ENCODE data around the gene IFI30.
A peak's percentile ranks its signal among the peaks of the same experiment; 100 is the strongest.

The IFI30 gene

DNA sequence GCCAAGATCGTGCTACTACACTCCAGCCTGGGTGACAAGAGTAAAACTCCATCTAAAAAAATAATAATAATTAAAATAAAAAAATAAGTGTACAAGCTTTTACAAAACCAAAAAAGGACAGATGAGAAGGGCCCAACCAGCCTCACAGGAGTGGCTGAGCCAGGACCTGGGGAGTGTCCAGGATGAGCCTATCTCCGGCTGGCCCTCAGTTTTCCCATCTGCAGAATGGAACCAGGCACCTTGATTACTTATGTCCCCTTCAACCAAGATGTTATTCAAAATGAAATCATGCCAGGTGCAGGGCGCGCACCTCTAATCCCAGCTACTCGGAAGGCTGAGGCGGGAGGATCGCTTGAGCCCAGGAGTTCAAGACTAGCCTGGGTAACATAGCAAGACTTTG is 9.5 kb upstream of the IFI30 start:
- no peak overlapping the region for H3K4me3 ChIP-seq (ENCODE audit: low read length)
- H3K27me3 ChIP-seq (ENCODE audit: control insufficient read depth, insufficient read depth, low read length): no peaks in the 10 kb centered on the region
- no peak overlapping the region for H3K9ac ChIP-seq (ENCODE audit: low read length)
- no peaks in the 10 kb centered on the region for H3K4me1 ChIP-seq (ENCODE audit: control insufficient read depth, low read depth, low read length)
- peaks cover 26% of the 10 kb centered on the region for H3K36me3 ChIP-seq (ENCODE audit: control insufficient read depth, low read depth, low read length)
- no peaks in the 10 kb centered on the region for H3K9me3 ChIP-seq (ENCODE audit: control insufficient read depth, low read depth, low read length)
- H3K27ac ChIP-seq (ENCODE audit: low read length): no peak overlapping the region

DNA sequence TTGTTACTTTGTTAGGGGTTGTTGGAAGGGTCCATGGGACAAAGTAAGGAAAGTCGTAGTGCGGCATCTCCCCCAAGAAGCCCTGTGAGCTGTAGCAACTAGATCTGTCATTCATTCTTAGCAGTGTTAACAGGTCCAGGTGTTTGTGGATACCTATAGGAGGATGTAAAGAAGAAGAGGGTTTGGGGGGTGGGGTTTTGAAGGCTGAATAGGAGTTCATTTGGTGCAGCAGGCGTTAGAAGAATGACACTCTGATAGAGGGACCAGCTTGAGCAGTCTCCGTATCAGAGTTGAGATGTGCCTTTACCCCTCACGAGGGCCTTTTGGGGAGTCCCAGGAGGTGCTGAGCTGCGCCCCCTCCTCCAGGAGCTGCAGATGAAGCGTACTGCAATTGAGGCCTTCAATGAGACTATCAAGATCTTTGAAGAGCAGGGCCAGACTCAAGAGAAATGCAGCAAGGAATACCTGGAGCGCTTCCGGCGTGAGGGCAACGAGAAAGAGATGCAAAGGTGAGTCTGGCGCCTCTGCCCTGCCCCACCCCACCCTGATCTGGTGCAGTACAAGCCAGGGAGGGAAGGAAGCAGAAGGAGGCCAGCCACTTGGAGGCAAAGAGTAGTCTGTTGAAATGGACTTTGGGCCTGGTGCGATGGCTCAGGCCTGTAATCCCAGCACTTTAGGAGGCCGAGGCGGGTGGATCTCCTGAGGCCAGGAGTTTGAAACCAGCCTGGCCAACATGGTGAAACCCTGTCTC is 7.6 kb upstream of the IFI30 start:
- H3K36me3 ChIP-seq (ENCODE audit: control insufficient read depth, low read depth, low read length): peaks cover 26% of the 10 kb centered on the region
- H3K27ac ChIP-seq (ENCODE audit: low read length): no peak overlapping the region
- no peaks in the 10 kb centered on the region for H3K27me3 ChIP-seq (ENCODE audit: control insufficient read depth, insufficient read depth, low read length)
- no peak overlapping the region for H3K9ac ChIP-seq (ENCODE audit: low read length)
- no peaks in the 10 kb centered on the region for H3K4me1 ChIP-seq (ENCODE audit: control insufficient read depth, low read depth, low read length)
- H3K4me3 ChIP-seq (ENCODE audit: low read length): no peak overlapping the region
- H3K9me3 ChIP-seq (ENCODE audit: control insufficient read depth, low read depth, low read length): no peaks in the 10 kb centered on the region

DNA sequence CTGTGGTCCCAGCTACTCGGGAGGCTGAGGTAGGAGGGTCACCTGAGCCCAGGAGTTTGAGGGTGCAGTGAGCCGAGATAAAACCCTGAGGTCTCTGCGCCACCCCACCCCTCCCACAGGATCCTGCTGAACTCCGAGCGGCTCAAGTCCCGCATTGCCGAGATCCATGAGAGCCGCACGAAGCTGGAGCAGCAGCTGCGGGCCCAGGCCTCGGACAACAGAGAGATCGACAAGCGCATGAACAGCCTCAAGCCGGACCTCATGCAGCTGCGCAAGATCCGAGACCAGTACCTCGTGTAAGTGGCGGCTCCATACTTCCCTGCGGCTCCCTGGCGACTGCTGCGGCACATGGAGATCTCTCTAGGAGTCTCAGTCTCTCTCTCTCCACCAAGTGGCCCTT is 6.6 kb upstream of the IFI30 start:
- Histone ChIP-seq H3K27ac (ENCODE audit: low read length) (no peak overlapping the region), H3K9ac (ENCODE audit: low read length) (no peak overlapping the region), H3K36me3 (ENCODE audit: control insufficient read depth, low read depth, low read length) (peaks cover 26% of the 10 kb centered on the region), H3K4me1 (ENCODE audit: control insufficient read depth, low read depth, low read length) (no peaks in the 10 kb centered on the region), H3K4me3 (ENCODE audit: low read length) (no peak overlapping the region), H3K9me3 (ENCODE audit: control insufficient read depth, low read depth, low read length) (no peaks in the 10 kb centered on the region), H3K27me3 (ENCODE audit: control insufficient read depth, insufficient read depth, low read length) (no peaks in the 10 kb centered on the region)

DNA sequence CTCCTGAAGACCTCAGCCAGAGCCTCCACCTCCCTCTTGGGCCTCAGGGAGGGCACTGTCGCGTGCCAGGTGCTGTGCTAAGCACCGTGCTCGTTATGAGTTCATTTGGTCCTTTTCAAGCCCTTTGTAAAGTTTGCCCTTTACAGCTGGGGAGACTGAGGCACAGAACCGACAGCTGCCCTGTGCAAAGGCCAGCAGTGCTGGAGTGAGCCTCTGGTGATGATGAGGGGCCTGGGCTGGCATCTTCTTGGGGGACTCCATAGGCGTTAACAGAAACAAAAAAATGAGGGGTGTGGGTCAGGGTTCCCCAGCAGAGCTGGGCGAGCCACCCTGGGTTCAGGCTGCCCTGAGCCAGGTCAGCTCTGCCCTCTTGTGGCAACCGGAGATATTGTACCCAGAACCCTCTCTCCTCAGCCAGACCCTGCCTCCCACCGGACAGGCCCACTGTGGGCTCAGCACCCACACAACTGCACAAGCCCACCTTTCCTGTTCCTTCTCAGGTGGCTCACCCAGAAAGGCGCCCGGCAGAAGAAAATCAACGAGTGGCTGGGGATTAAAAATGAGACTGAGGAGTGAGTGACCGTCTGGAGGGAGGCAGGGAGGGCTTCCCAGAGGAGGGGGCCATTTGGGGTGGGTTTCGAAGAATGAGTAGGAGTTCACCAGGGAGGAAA is 5.5 kb upstream of the IFI30 start:
- Histone ChIP-seq H3K9me3 (ENCODE audit: control insufficient read depth, low read depth, low read length) (no peaks in the 10 kb centered on the region), H3K27me3 (ENCODE audit: control insufficient read depth, insufficient read depth, low read length) (no peaks in the 10 kb centered on the region), H3K9ac (ENCODE audit: low read length) (no peak overlapping the region), H3K4me1 (ENCODE audit: control insufficient read depth, low read depth, low read length) (no peaks in the 10 kb centered on the region), H3K36me3 (ENCODE audit: control insufficient read depth, low read depth, low read length) (peaks cover 22% of the 10 kb centered on the region), H3K4me3 (ENCODE audit: low read length) (no peak overlapping the region), H3K27ac (ENCODE audit: low read length) (no peak overlapping the region)

DNA sequence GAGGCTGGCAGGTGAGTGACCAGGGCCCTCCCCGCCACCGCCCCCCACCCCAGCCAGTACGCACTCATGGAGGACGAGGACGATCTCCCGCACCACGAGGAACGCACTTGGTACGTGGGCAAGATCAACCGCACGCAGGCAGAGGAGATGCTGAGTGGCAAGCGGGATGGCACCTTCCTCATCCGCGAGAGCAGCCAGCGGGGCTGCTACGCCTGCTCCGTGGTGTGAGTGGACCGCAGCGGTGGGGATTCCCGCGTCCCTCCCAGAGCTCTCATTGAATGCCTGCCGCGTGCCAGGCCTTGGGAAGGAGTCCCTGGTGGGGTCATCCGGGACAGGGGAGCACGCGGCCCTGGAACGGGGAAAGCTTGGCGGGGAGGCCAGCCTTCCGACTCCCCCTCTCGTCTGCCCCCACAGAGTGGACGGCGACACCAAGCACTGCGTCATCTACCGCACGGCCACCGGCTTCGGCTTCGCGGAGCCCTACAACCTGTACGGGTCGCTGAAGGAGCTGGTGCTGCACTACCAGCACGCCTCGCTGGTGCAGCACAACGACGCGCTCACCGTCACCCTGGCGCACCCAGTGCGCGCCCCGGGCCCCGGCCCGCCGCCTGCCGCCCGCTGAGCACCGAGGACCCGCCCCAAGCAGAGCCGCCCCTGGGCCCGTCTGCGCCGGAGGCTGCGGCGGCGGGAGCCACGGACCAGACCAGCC is 4.8 kb upstream of the IFI30 start:
- Histone ChIP-seq H3K4me3 (ENCODE audit: low read length) (no peak overlapping the region), H3K4me1 (ENCODE audit: control insufficient read depth, low read depth, low read length) (no peaks in the 10 kb centered on the region), H3K9ac (ENCODE audit: low read length) (no peak overlapping the region), H3K9me3 (ENCODE audit: control insufficient read depth, low read depth, low read length) (no peaks in the 10 kb centered on the region), H3K36me3 (ENCODE audit: control insufficient read depth, low read depth, low read length) (peaks cover 16% of the 10 kb centered on the region), H3K27ac (ENCODE audit: low read length) (no peak overlapping the region), H3K27me3 (ENCODE audit: control insufficient read depth, insufficient read depth, low read length) (peaks cover 3% of the 10 kb centered on the region)

DNA sequence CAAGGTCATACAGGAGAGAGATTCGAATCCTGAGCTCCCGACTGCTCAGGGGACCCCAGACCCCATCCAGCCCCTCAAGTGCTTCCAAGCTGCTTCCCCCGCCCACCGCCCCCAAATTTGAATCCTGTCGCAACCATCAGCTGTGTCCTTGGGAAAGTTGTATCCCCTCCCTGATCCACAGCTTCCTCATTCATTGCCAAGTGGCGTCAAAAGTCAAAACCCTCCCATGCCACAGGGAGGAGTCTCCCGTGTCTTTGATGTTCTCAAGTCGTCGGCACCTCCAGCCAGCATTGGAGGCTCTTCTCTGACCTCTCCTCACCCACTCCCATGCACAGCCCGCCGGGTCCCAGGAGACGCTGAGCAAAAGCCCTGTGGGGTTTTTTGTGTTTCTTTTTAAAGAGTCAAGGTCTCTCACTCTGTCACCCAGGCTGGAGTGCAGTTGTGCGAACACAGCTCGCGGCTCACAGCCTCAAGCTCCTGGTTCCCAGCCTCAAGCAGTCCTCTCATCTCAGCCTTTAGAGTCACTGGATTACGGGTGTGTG is 2.8 kb upstream of the IFI30 start:
- no peak overlapping the region for H3K27ac ChIP-seq (ENCODE audit: low read length)
- H3K4me3 ChIP-seq (ENCODE audit: low read length): no peak overlapping the region
- H3K27me3 ChIP-seq (ENCODE audit: control insufficient read depth, insufficient read depth, low read length): peaks cover 20% of the 10 kb centered on the region
- no peaks in the 10 kb centered on the region for H3K4me1 ChIP-seq (ENCODE audit: control insufficient read depth, low read depth, low read length)
- peaks cover 13% of the 10 kb centered on the region for H3K36me3 ChIP-seq (ENCODE audit: control insufficient read depth, low read depth, low read length)
- H3K9ac ChIP-seq (ENCODE audit: low read length): no peak overlapping the region
- no peaks in the 10 kb centered on the region for H3K9me3 ChIP-seq (ENCODE audit: control insufficient read depth, low read depth, low read length)

DNA sequence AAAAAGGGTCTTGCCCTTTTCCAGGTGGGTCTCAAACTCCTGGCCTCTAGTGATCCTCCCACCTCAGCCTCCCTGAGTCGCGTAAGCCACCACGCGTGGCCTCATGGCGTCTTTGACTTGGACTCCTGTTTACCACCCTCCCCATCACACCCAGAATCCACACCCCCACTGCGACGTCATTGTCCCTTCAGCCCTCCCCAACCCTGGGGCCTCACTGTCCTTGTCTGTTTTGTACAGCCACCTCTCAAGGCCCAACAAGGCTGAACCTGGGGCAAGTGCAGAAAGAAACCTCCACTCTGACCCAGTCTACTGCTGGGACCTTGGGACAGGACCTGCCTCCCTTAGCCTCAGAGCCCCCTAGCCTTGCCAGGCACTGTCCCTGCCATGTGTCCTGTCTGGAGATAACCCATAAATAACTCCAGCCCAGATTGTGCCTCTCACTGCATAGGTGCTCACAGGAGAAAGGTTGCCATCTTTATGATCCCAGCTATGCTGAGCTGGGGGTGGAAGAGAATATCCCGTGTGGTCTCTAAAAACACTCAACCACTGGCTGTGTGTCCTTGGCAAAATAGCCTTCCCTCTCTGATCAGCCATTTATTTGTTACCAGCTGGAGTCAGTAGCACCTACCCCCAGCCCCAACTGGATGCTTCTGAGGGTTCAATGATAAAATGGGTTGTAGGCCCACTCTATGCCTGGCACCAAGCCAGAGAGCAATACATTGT is 1.8 kb upstream of the IFI30 start:
- Histone ChIP-seq H3K9ac (ENCODE audit: low read length) (no peak overlapping the region), H3K4me1 (ENCODE audit: control insufficient read depth, low read depth, low read length) (no peaks in the 10 kb centered on the region), H3K9me3 (ENCODE audit: control insufficient read depth, low read depth, low read length) (no peaks in the 10 kb centered on the region), H3K27ac (ENCODE audit: low read length) (no peak overlapping the region), H3K36me3 (ENCODE audit: control insufficient read depth, low read depth, low read length) (peaks cover 9% of the 10 kb centered on the region), H3K27me3 (ENCODE audit: control insufficient read depth, insufficient read depth, low read length) (peaks cover 20% of the 10 kb centered on the region), H3K4me3 (ENCODE audit: low read length) (no peak overlapping the region)

DNA sequence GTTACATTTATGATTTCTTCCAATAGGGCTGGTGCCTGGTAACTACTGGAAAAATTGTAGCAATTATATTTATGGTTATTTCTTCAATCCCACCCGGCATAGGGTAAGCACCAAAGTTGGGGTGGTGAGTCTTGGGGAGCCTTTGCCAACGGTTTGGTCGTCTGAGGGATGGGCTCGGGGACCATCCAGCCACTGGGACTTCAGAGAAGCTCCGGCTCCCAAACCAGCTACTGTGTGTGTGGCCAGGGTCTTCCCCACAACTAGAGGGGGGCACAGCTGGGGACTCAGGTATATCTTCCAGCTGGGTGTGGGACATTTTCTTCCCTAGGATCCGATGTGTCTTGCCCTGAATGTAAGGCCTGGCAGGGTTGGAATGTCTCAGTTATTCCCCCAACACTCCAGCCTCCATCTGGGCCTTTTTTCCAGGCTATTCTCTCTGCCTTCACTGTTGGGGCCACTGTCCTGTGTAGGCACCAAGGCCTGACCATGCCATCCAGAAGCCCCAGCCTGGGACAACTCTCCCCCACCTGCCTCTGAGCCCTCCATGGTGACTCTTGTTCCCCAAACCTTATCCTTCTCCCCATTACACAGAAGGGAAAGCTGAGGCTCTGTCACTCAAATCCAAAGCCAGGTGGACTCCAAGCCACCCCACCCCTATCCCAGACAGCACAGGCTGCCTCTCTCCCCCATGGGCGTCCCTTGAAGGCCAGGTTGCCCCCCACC is 1.1 kb upstream of the IFI30 start:
- H3K4me1 ChIP-seq (ENCODE audit: control insufficient read depth, low read depth, low read length): no peaks in the 10 kb centered on the region
- H3K4me3 ChIP-seq (ENCODE audit: low read length): no peak overlapping the region
- H3K9me3 ChIP-seq (ENCODE audit: control insufficient read depth, low read depth, low read length): no peaks in the 10 kb centered on the region
- H3K9ac ChIP-seq (ENCODE audit: low read length): no peak overlapping the region
- peaks cover 20% of the 10 kb centered on the region for H3K27me3 ChIP-seq (ENCODE audit: control insufficient read depth, insufficient read depth, low read length)
- H3K36me3 ChIP-seq (ENCODE audit: control insufficient read depth, low read depth, low read length): peaks cover 2% of the 10 kb centered on the region
- H3K27ac ChIP-seq (ENCODE audit: low read length): no peak overlapping the region

DNA sequence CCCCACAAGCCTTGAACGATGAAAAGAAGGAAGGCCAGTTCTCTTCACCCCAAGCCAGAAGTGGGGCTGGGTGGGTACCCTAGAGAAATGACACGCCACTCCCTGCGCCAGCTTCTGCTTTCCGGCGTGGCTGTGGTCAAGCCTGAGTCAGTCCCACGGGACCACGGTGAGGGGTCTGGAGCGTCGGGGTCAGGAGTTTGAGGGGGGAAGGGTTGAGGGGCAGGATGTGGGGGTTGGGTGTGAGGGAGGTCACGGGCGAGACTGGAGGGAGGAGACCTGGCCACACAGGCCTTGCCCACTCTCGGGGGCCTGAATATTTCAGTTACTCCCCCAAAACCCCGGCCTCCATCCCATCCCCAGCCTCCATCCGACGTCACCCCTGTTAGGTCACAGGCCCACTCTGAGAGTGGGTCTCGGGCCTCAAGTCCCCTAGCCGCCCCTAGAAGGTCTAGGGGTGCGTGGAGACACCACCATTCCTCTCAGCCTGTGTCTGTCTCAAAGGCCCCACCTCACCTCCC is 500 bp upstream of the IFI30 start:
- Histone ChIP-seq H3K9ac (ENCODE audit: low read length) (peak overlapping the region; percentile 12), H3K27me3 (ENCODE audit: control insufficient read depth, insufficient read depth, low read length) (peaks cover 20% of the 10 kb centered on the region), H3K27ac (ENCODE audit: low read length) (no peak overlapping the region), H3K4me3 (ENCODE audit: low read length) (peak overlapping the region; percentile 66), H3K36me3 (ENCODE audit: control insufficient read depth, low read depth, low read length) (no peaks in the 10 kb centered on the region), H3K4me1 (ENCODE audit: control insufficient read depth, low read depth, low read length) (no peaks in the 10 kb centered on the region), H3K9me3 (ENCODE audit: control insufficient read depth, low read depth, low read length) (no peaks in the 10 kb centered on the region)

DNA sequence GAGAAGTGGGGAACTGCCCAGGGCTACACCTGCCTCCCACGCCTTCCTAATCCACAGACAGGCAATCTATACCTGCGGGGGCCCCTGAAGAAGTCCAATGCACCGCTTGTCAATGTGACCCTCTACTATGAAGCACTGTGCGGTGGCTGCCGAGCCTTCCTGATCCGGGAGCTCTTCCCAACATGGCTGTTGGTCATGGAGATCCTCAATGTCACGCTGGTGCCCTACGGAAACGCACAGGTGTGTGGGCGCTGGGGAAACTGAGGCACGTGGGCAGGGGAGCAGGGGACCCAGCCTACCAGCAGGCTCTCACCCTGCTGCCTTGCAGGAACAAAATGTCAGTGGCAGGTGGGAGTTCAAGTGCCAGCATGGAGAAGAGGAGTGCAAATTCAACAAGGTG is 1.4 kb downstream of the IFI30 start:
- Histone ChIP-seq H3K9ac (ENCODE audit: low read length) (no peak overlapping the region), H3K27ac (ENCODE audit: low read length) (no peak overlapping the region), H3K36me3 (ENCODE audit: control insufficient read depth, low read depth, low read length) (no peaks in the 10 kb centered on the region), H3K9me3 (ENCODE audit: control insufficient read depth, low read depth, low read length) (no peaks in the 10 kb centered on the region), H3K4me3 (ENCODE audit: low read length) (peak overlapping the region; percentile 66), H3K27me3 (ENCODE audit: control insufficient read depth, insufficient read depth, low read length) (peaks cover 20% of the 10 kb centered on the region), H3K4me1 (ENCODE audit: control insufficient read depth, low read depth, low read length) (no peaks in the 10 kb centered on the region)

All from iPS-18a (cell line).